HepG2 (cell line): Measurements from ENCODE around the gene BUB1B. TPM values are rescaled to one million over a fixed set of nuclear protein-coding genes. Genes with fewer than 3 reads are reported as not detected.

Experiments
- CREB1 ChIP-seq, 2 experiments: fragments of 450-650 bp in 1 of 2; IDR thresholded peaks; 2 replicates each; pipeline ENCODE4 v1.6.1; 2016 to 2017; ENCODE audit warnings: control low read depth in 1 of 2, mild to moderate bottlenecking in 1 of 2, missing compliant biosample characterization in 1 of 2, missing genetic modification characterization in 1 of 2
- ELF1 ChIP-seq: sonication (generic); formaldehyde crosslinking; IDR thresholded peaks from 2 replicates; pipeline ENCODE4 v1.4.0; 2020; ENCODE audit warnings: missing genetic modification reagents
- EP300 ChIP-seq, 3 experiments: sonication (generic) in 1 of 3; formaldehyde crosslinking in 1 of 3; IDR thresholded peaks; 2 replicates each; pipeline versions ENCODE4 v1.5.1 to v1.6.1; 2011 to 2020; ENCODE audit warnings: low read depth in 2 of 3, low read length in 2 of 3, borderline replicate concordance in 1 of 3, improper control_type of control experiment in 1 of 3, mild to moderate bottlenecking in 1 of 3, missing genetic modification reagents in 1 of 3, moderate library complexity in 1 of 3
- GATAD2A ChIP-seq: IDR thresholded peaks from 2 replicates; pipeline ENCODE4 v1.6.1; 2016
- HOXA5 ChIP-seq: sonication (generic); formaldehyde crosslinking; IDR thresholded peaks from 2 replicates; pipeline ENCODE4 v1.4.0; 2020; ENCODE audit warnings: missing genetic modification reagents
- JARID2 ChIP-seq: sonication (generic); formaldehyde crosslinking; IDR thresholded peaks from 2 replicates; pipeline ENCODE4 v1.8.1; 2023; ENCODE audit warnings: missing genetic modification reagents, inconsistent platforms; ENCODE audit not compliant: insufficient replicate concordance
- MTA1 ChIP-seq: sonication (generic); formaldehyde crosslinking; IDR thresholded peaks from 2 replicates; pipeline ENCODE4 v1.4.0; 2020; ENCODE audit warnings: missing genetic modification reagents, mild to moderate bottlenecking, borderline replicate concordance
- NFKB2 ChIP-seq: sonication (generic); formaldehyde crosslinking; IDR thresholded peaks from 2 replicates; pipeline ENCODE4 v1.4.0; 2020; ENCODE audit warnings: missing genetic modification reagents, borderline replicate concordance
- NFYB ChIP-seq: sonication (generic); formaldehyde crosslinking; IDR thresholded peaks from 2 replicates; pipeline ENCODE4 v1.4.0; 2020; ENCODE audit warnings: missing genetic modification reagents
- SETDB1 ChIP-seq: sonication (generic); formaldehyde crosslinking; IDR thresholded peaks from 2 replicates; pipeline ENCODE4 v1.5.1; 2020; ENCODE audit warnings: missing genetic modification reagents, mild to moderate bottlenecking, borderline replicate concordance
- SMC3 ChIP-seq: IDR thresholded peaks from 2 replicates; pipeline ENCODE4 v1.6.1; 2011; ENCODE audit warnings: low read length, improper control_type of control experiment
- TFDP2 ChIP-seq: sonication (generic); formaldehyde crosslinking; IDR thresholded peaks from 2 replicates; pipeline ENCODE4 v1.4.0; 2020; ENCODE audit warnings: missing genetic modification reagents
- THAP11 ChIP-seq: IDR thresholded peaks from 2 replicates; pipeline ENCODE4 v1.6.1; 2016; ENCODE audit warnings: missing biosample characterization, missing genetic modification reagents
- ZBTB2 ChIP-seq: sonication (generic); formaldehyde crosslinking; IDR thresholded peaks from 2 replicates; pipeline ENCODE4 v1.8.0; 2022; ENCODE audit warnings: low read depth, missing genetic modification reagents
- ZFP62 ChIP-seq: sonication (generic); formaldehyde crosslinking; IDR thresholded peaks from 2 replicates; pipeline ENCODE4 v1.4.0; 2020; ENCODE audit warnings: missing genetic modification reagents
- ZGPAT ChIP-seq: IDR thresholded peaks from 2 replicates; pipeline ENCODE4 v1.6.1; 2016; ENCODE audit warnings: mild to moderate bottlenecking
- ZIK1 ChIP-seq: sonication (generic); formaldehyde crosslinking; IDR thresholded peaks from 2 replicates; pipeline ENCODE4 v1.5.0; 2020; ENCODE audit warnings: mild to moderate bottlenecking, low read depth, missing genetic modification reagents, borderline replicate concordance
- ZNF260 ChIP-seq: sonication (generic); formaldehyde crosslinking; IDR thresholded peaks from 2 replicates; pipeline ENCODE4 v1.4.0; 2020; ENCODE audit warnings: missing genetic modification reagents, low read depth, mild to moderate bottlenecking, borderline replicate concordance
- ZNF3 ChIP-seq: IDR thresholded peaks from 2 replicates; pipeline ENCODE4 v1.7.0; 2017; ENCODE audit warnings: inconsistent platforms
- ZNF512 ChIP-seq: sonication (generic); formaldehyde crosslinking; IDR thresholded peaks from 2 replicates; pipeline ENCODE4 v1.4.0; 2020; ENCODE audit warnings: mild to moderate bottlenecking, missing genetic modification reagents
- ZNF615 ChIP-seq: sonication (generic); formaldehyde crosslinking; IDR thresholded peaks from 2 replicates; pipeline ENCODE4 v1.5.0; 2020; ENCODE audit warnings: mild to moderate bottlenecking, missing genetic modification reagents, borderline replicate concordance
- ZNF644 ChIP-seq: IDR thresholded peaks from 2 replicates; pipeline ENCODE4 v1.6.1; 2016; ENCODE audit warnings: low read depth
- ZNF737 ChIP-seq: sonication (generic); formaldehyde crosslinking; IDR thresholded peaks from 2 replicates; pipeline ENCODE4 v1.5.0; 2020; ENCODE audit warnings: missing genetic modification reagents, mild to moderate bottlenecking, borderline replicate concordance
- ZNF773 ChIP-seq: sonication (generic); formaldehyde crosslinking; IDR thresholded peaks from 2 replicates; pipeline ENCODE4 v1.4.0; 2020; ENCODE audit warnings: missing genetic modification reagents, borderline replicate concordance
- ZSCAN21 ChIP-seq: sonication (generic); formaldehyde crosslinking; IDR thresholded peaks from 2 replicates; pipeline ENCODE4 v1.8.0; 2022; ENCODE audit warnings: mild to moderate bottlenecking, missing genetic modification reagents, moderate library complexity, borderline replicate concordance
- polyA plus RNA-seq, 8 experiments: library from polyadenylated mRNA; depleted of rRNA in 3 of 8; stranded (reverse) in 7 of 8; unstranded in 1 of 8; fragments of >200 nt; fragmentation: Illumina TruSeq in 4 of 8; extraction: Trizol in 4 of 8; gene quantifications; 2 replicates each; pipeline versions ENCODE4 v1.2.1 to v1.2.3, GENCODE V29; 2011 to 2016; ENCODE audit warnings: low read depth in 4 of 8, missing spikeins in 1 of 8, mixed read lengths in 1 of 8; ENCODE audit not compliant: insufficient read depth in 1 of 8
- total RNA-seq, 5 experiments: library from RNA; depleted of rRNA; stranded (reverse); fragments of >200 nt; fragmentation: Illumina TruSeq; extraction: Trizol; gene quantifications; 2 replicates each; pipeline ENCODE4 v1.2.3, GENCODE V29; 2016; ENCODE audit warnings: low read depth in 1 of 5

BUB1B gene
- total and polyA plus RNA-seq, 2 of the 13 experiments (the other 11 are each of a cell fraction or from before 2014, with no cell fraction given): 26.2 to 63.5 TPM

GRCh38 chr15:40115670-40116093, 45.2 kb upstream of the BUB1B start (continued):
- no peak for TF ChIP-seq ZBTB2 (CRISPR knock-in tag)
- no peak for TF ChIP-seq ZFP62 (CRISPR knock-in tag)
- no peak for TF ChIP-seq ZIK1
- TF ChIP-seq MTA1 (CRISPR knock-in tag): no peak
- TF ChIP-seq ZSCAN21: no peak
- TF ChIP-seq ZNF737 (CRISPR knock-in tag): no peak
- TF ChIP-seq ZNF260 (CRISPR knock-in tag): no peak
- TF ChIP-seq JARID2 (CRISPR knock-in tag): no peak
- no peak for TF ChIP-seq ZNF512 (CRISPR knock-in tag)
- TF ChIP-seq ZNF773 (CRISPR knock-in tag): no peak
- no peak for TF ChIP-seq ZNF615 (CRISPR knock-in tag)
- TF ChIP-seq SETDB1: no peak
- TF ChIP-seq EP300 (IDR thresholded peaks at IDR 0.05; ENCODE audit: low read depth in 2 of 2, low read length in 2 of 2): no peak
- peak; percentile 11; the same call in 1 of the 2 replicates for TF ChIP-seq EP300 (CRISPR knock-in tag; IDR thresholded peaks at IDR 0.05; ENCODE audit: borderline replicate concordance)
- TF ChIP-seq NFYB (CRISPR knock-in tag): no peak
- TF ChIP-seq TFDP2: peak; percentile 31; the same call in 1 of the 2 replicates
- 0 out of 2 replicates have a peak, but pooled peaks have one; percentile 40 for TF ChIP-seq NFKB2
- peak; percentile 88 for TF ChIP-seq GATAD2A (CRISPR knock-in tag)
- peak; percentile 38; the same call in 1 of the 2 replicates for TF ChIP-seq ZGPAT
- TF ChIP-seq ELF1 (CRISPR knock-in tag): peak; percentile 56
- no peak for TF ChIP-seq ZNF3 (CRISPR knock-in tag)
- TF ChIP-seq THAP11: peak; percentile 81
- peak; percentile 47; the same call in 1 of the 2 replicates for TF ChIP-seq ZNF644
- peak; percentile 36; the same call in 1 of the 2 replicates for TF ChIP-seq HOXA5
- no peak for TF ChIP-seq CREB1 (IDR thresholded peaks at IDR 0.05)
- TF ChIP-seq CREB1 (CRISPR knock-in tag; IDR thresholded peaks at IDR 0.05): no peak
- 0 out of 2 replicates have a peak, but pooled peaks have one; percentile 9 for TF ChIP-seq SMC3
